Coronary artery (tissue), 2 donors: ENCODE data around the gene PEPD.

Source experiments
- DNase-seq: peaks from one replicate; pipeline ENCODE4 v3.0.0-alpha.2; 2017; ENCODE audit warnings: low spot score
- H3K27ac ChIP-seq, 2 donors: fragments of 200-600 bp; sonication (generic); one replicate each; pipeline ENCODE4 v1.5.1; 2016 to 2019
- H3K4me3 ChIP-seq: fragments of 200-600 bp; sonication (generic); 2 replicates; pipeline ENCODE4 v1.5.1; 2016; ENCODE audit warnings: mild to moderate bottlenecking, moderate library complexity
- TF ChIP-seq, protein P1 (sequence below): fragments of 200-600 bp; sonication (generic); IDR thresholded peaks from one replicate; pipeline ENCODE4 v1.5.1; 2019; ENCODE audit warnings: antibody characterized with exemption

Gene PEPD

GRCh38 chr19:33464733-33465115 is 56.9 kb downstream of the PEPD start:
- H3K27ac ChIP-seq, result no peak overlapping the region
- no peak for DNase-seq
- H3K4me3 ChIP-seq, result no peak overlapping the region
- TF ChIP-seq, protein P1, sequence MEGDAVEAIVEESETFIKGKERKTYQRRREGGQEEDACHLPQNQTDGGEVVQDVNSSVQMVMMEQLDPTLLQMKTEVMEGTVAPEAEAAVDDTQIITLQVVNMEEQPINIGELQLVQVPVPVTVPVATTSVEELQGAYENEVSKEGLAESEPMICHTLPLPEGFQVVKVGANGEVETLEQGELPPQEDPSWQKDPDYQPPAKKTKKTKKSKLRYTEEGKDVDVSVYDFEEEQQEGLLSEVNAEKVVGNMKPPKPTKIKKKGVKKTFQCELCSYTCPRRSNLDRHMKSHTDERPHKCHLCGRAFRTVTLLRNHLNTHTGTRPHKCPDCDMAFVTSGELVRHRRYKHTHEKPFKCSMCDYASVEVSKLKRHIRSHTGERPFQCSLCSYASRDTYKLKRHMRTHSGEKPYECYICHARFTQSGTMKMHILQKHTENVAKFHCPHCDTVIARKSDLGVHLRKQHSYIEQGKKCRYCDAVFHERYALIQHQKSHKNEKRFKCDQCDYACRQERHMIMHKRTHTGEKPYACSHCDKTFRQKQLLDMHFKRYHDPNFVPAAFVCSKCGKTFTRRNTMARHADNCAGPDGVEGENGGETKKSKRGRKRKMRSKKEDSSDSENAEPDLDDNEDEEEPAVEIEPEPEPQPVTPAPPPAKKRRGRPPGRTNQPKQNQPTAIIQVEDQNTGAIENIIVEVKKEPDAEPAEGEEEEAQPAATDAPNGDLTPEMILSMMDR, result no peak

- no peak overlapping the region for H3K4me3 ChIP-seq
- TF ChIP-seq, protein P1, result no peak
- no peak overlapping the region for H3K27ac ChIP-seq
- peak; percentile 46 for DNase-seq
Observed at GRCh38 chr19:33464010-33464732, 57.4 kb downstream of the PEPD start.

DNA sequence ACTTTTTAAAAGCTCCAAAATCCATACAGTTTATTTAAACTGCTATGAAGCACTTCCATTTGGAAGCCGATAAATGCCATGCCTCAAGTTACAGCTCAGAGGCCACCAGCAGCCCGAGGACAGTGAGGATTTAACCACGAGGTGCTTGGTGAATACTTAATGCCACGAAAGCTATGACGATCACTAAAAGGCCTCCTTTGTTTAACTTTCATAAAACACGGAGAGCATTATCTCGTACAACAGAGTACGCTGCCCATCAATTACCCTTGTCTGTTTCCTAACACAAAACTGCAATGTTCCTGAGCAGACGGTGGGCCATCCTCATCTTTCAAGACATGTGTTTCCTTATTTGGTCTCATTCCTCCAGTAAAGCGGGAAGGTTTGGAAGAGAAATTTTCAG is 58.4 kb downstream of the PEPD start:
- no peak for DNase-seq
- Histone ChIP-seq H3K27ac (no peak overlapping the region), H3K4me3 (no peak overlapping the region)
- TF ChIP-seq, protein P1, result no peak

- TF ChIP-seq, protein P1, result no peak
- DNase-seq, result peak; percentile 43
- H3K4me3 ChIP-seq, result no peak overlapping the region
- H3K27ac ChIP-seq, result no peak overlapping the region
Observed at GRCh38 chr19:33462112-33462791, 59.3 kb downstream of the PEPD start.

GRCh38 chr19:33461256-33462111 is 60.1 kb downstream of the PEPD start:
- no peak overlapping the region for H3K27ac ChIP-seq
- DNase-seq, result peak; percentile 53
- no peak overlapping the region for H3K4me3 ChIP-seq
- TF ChIP-seq, protein P1, result no peak

GRCh38 chr19:33460221-33460908 is 61.2 kb downstream of the PEPD start:
- Histone ChIP-seq H3K27ac (no peak overlapping the region), H3K4me3 (no peak overlapping the region)
- peak; percentile 64 for DNase-seq
- TF ChIP-seq, protein P1, result no peak
